GM19193 (cell line): ENCODE measurements around the gene HEY2.

Source experiments
- POLR2A ChIP-seq: IDR thresholded peaks from 4 replicates; pipeline ENCODE4 v1.6.1; 2011; ENCODE audit not compliant: insufficient read depth, insufficient read length; ENCODE audit errors: extremely low read depth

The HEY2 gene

GRCh38 chr6:125797120-125797885 is 47.9 kb downstream of the HEY2 start:
- TF ChIP-seq POLR2A: no peak

GRCh38 chr6:125797886-125798444 is 48.5 kb downstream of the HEY2 start:
- no peak for TF ChIP-seq POLR2A

GRCh38 chr6:125798734-125799508 is 49.5 kb downstream of the HEY2 start:
- no peak for TF ChIP-seq POLR2A

DNA sequence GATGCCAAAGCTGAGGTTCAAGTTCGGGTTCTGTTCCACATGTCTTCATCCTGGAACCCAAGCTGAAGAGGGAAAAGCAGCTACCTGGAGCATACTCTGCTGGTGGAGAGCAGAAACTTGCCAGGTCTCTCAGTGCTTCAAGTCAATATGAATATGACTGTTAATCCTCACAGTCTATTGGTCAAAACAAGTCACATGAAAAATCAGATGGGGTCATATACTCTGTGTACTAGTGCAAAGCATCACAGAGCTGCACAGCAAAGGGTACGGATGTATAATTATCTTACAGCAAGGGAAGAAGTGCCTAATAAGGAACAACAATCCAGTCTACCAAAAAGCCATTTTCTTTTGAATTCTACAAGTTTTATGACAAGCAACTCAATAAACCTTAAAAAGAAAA is 53.0 kb downstream of the HEY2 start:
- no peak for TF ChIP-seq POLR2A

- TF ChIP-seq POLR2A: no peak
Observed at GRCh38 chr6:125802943-125803377, 53.5 kb downstream of the HEY2 start.

DNA sequence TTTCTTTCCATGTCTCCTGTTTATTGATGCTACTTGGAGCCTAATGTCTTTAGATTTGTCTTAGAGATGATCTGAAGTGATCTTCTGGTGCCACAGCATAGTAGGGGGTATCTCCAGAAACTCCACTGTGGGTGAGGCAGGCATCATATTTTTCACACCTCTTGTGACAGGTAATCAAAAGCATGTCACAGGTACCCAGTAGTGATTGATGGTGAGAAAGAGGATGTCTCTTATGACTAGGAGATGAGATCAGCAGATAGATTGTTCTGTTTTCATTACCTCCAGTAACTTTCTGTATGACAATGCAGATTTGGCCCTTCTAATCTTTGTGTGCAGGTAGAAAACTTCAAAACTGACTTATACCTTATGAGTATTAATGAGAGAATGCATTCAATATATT is 54.8 kb downstream of the HEY2 start:
- no peak for TF ChIP-seq POLR2A

GRCh38 chr6:125806813-125807212 is 57.4 kb downstream of the HEY2 start:
- TF ChIP-seq POLR2A: no peak

DNA sequence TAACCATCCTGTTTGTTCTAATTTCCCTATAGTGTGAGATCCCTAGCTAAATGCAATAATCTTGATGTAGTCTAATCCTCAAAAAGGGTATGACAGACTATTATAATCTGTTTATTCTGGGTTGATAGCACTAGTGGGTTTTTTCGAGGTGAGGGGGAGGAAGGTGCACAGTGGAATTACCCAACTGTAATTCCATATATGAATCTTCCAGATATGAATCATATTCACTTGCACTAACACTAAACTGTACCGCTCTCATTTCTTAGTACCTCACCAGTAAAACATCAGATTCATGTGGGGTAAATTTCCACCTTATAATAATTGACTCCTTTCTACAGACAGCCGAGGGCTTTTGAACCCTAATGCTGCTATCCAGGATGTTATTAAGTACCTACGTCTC is 57.9 kb downstream of the HEY2 start:
- TF ChIP-seq POLR2A: no peak

DNA sequence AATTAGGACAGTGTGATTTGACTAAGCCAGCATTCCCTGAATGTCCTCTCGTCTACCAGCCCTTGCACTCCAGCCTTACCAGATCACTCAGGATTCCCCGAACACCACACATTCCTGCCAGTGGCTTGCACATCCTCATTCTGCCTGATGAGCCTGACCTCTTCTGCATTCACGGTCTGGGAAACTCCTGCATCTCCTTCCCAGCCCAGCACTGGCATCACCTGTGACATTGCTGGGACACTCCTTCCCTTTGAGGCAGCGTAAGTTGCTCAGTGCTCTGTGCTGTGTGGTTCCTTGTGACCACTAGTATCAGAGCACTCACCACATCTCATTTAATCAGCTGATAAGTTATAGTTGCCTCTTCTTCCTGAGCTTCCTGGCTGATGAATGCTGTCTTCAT is 58.6 kb downstream of the HEY2 start:
- no peak for TF ChIP-seq POLR2A

GRCh38 chr6:125808591-125808990 is 59.2 kb downstream of the HEY2 start:
- no peak for TF ChIP-seq POLR2A

- TF ChIP-seq POLR2A: no peak
Observed at GRCh38 chr6:125809570-125810170, 60.2 kb downstream of the HEY2 start.

DNA sequence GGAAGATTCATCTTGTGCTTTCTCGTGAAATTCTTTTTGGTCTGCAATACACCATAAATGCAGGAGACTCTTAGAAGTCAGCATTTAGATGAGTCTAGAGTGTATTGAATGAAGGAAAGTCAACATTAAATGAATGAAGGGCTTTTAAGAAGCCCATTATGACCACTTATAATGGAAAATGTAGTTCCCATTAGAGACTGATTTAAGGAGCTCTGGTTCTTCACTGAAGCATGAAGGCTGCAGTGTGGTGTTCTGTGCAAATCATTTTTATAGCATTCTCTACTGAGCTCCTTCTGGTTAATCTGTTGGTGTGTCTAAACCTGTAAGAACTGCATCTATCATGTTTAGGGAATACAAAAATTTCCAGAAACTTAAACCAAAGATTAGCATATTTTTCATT is 61.0 kb downstream of the HEY2 start:
- TF ChIP-seq POLR2A: no peak
